MM.1S (cell line): ENCODE results near the gene CLEC4F.

Experiments used
- DNase-seq: peaks from one replicate; pipeline ENCODE4 v3.0.0-alpha.2; 2015
- H2AFZ ChIP-seq: fragments of 300-600 bp; sonication (generic); 2 replicates; pipeline ENCODE4 v1.6.0; 2016; ENCODE audit warnings: antibody characterized with exemption, low read length
- H3F3A ChIP-seq: fragments of 300-600 bp; sonication (generic); 2 replicates; pipeline ENCODE4 v1.6.1; 2016; ENCODE audit warnings: mild to moderate bottlenecking, antibody characterized with exemption, low read length, moderate library complexity, mixed read lengths; ENCODE audit not compliant: insufficient read depth
- H3K27ac ChIP-seq: fragments of 300-600 bp; sonication (generic); 2 replicates; pipeline ENCODE4 v1.5.1; 2016; ENCODE audit warnings: mild to moderate bottlenecking, low read length
- H3K27me3 ChIP-seq: fragments of 300-600 bp; sonication (generic); replicated peaks from 2 replicates; pipeline ENCODE4 v1.6.0; 2016; ENCODE audit warnings: low read length; ENCODE audit not compliant: insufficient read depth
- H3K36me3 ChIP-seq: fragments of 300-600 bp; sonication (generic); replicated peaks from 2 replicates; pipeline ENCODE4 v1.6.1; 2016; ENCODE audit warnings: mild to moderate bottlenecking, low read length, mixed read lengths; ENCODE audit not compliant: insufficient read depth
- H3K4me1 ChIP-seq: fragments of 300-600 bp; sonication (generic); 2 replicates; pipeline ENCODE4 v1.6.1; 2016; ENCODE audit warnings: low read length, mixed read lengths
- H3K4me2 ChIP-seq: fragments of 300-600 bp; sonication (generic); 2 replicates; pipeline ENCODE4 v1.6.0; 2016; ENCODE audit warnings: low read depth, low read length
- H3K4me3 ChIP-seq: fragments of 300-600 bp; sonication (generic); 2 replicates; pipeline ENCODE4 v1.5.1; 2016; ENCODE audit warnings: low read length, mixed read lengths
- H3K79me2 ChIP-seq: fragments of 300-600 bp; sonication (generic); 2 replicates; pipeline ENCODE4 v1.6.1; 2016; ENCODE audit warnings: mixed run types, low read length, mixed read lengths
- H3K9ac ChIP-seq: fragments of 300-600 bp; sonication (generic); 2 replicates; pipeline ENCODE4 v1.6.1; 2016; ENCODE audit warnings: low read length, mixed read lengths
- H3K9me2 ChIP-seq: fragments of 300-600 bp; sonication (generic); replicated peaks from 2 replicates; pipeline ENCODE4 v1.6.1; 2016; ENCODE audit warnings: mild to moderate bottlenecking, low read length, mixed read lengths; ENCODE audit not compliant: insufficient read depth
- H3K9me3 ChIP-seq: fragments of 300-600 bp; sonication (generic); replicated peaks from 2 replicates; pipeline ENCODE4 v1.6.1; 2016; ENCODE audit warnings: mild to moderate bottlenecking, low read length, mixed read lengths; ENCODE audit not compliant: insufficient read depth
- H4K20me1 ChIP-seq: fragments of 300-600 bp; sonication (generic); 2 replicates; pipeline ENCODE4 v1.6.1; 2016; ENCODE audit warnings: mild to moderate bottlenecking, low read length, moderate library complexity, mixed read lengths; ENCODE audit not compliant: insufficient read depth
- CTCF ChIP-seq: fragments of 300-600 bp; sonication (generic); IDR thresholded peaks from 2 replicates; pipeline ENCODE4 v1.5.1; 2016; ENCODE audit warnings: antibody characterized with exemption, low read length, mixed read lengths
- EZH2 ChIP-seq: fragments of 300-600 bp; sonication (generic); optimal IDR thresholded peaks from 2 replicates; pipeline ENCODE3; 2017; ENCODE audit warnings: low read depth, mild to moderate bottlenecking, antibody characterized with exemption, low read length, mixed read lengths
- EZH2phosphoT487 ChIP-seq: fragments of 300-600 bp; sonication (generic); IDR thresholded peaks from 2 replicates; pipeline ENCODE4 v1.6.1; 2018; ENCODE audit warnings: antibody characterized with exemption, low read length

Gene CLEC4F

GRCh38 chr2:70769450-70769849 lies 50.9 kb downstream of the CLEC4F start:
- H3K36me3 ChIP-seq, result no peaks in the 10 kb centered on the region
- H3K4me3 ChIP-seq, result no peak overlapping the region
- no peak for DNase-seq
- H3K9me2 ChIP-seq, result no peaks in the 10 kb centered on the region
- no peak overlapping the region for H2AFZ ChIP-seq
- no peak overlapping the region for H3K4me2 ChIP-seq
- peaks cover 12% of the 10 kb centered on the region for H3K4me1 ChIP-seq
- H4K20me1 ChIP-seq, result no peaks in the 10 kb centered on the region
- H3F3A ChIP-seq, result no peaks in the 10 kb centered on the region
- H3K27me3 ChIP-seq, result 0 out of 2 replicates have a peak, but pooled peaks cover 4% of the 10 kb centered on the region
- no peak overlapping the region for H3K27ac ChIP-seq
- H3K9ac ChIP-seq, result no peak overlapping the region
- no peaks in the 10 kb centered on the region for H3K9me3 ChIP-seq
- peaks cover 3% of the 10 kb centered on the region; the same call in 1 of the 2 replicates for H3K79me2 ChIP-seq
- TF ChIP-seq EZH2phosphoT487 (no peak), EZH2 (no peak), CTCF (no peak)

GRCh38 chr2:70768590-70769085 lies 51.8 kb downstream of the CLEC4F start:
- H3K4me2 ChIP-seq, result no peak overlapping the region
- peaks cover 12% of the 10 kb centered on the region for H3K4me1 ChIP-seq
- no peak for DNase-seq

GRCh38 chr2:70767699-70768589 lies 52.5 kb downstream of the CLEC4F start, which contains the start of gene ADD2:
TSS of gene ADD2 (minus strand) at chr2:70768200. CDS start at chr2:70706408, 61,792 bp downstream.
- no peaks in the 10 kb centered on the region for H3K27me3 ChIP-seq

More at GRCh38 chr2:70768590-70769085, 51.8 kb downstream of the CLEC4F start:
- H3K9ac ChIP-seq, result no peak overlapping the region
- peaks cover 3% of the 10 kb centered on the region; the same call in 1 of the 2 replicates for H3K79me2 ChIP-seq
- no peak overlapping the region for H3K4me3 ChIP-seq
- H3K36me3 ChIP-seq, result no peaks in the 10 kb centered on the region
- no peak overlapping the region for H2AFZ ChIP-seq
- no peaks in the 10 kb centered on the region for H3K9me2 ChIP-seq
- H3K27me3 ChIP-seq, result no peaks in the 10 kb centered on the region
- no peaks in the 10 kb centered on the region for H4K20me1 ChIP-seq
- no peak for TF ChIP-seq CTCF
- TF ChIP-seq EZH2phosphoT487, result no peak
- no peak for TF ChIP-seq EZH2
- H3F3A ChIP-seq, result no peaks in the 10 kb centered on the region
- H3K27ac ChIP-seq, result no peak overlapping the region
- H3K9me3 ChIP-seq, result no peaks in the 10 kb centered on the region

More at GRCh38 chr2:70767699-70768589, 52.5 kb downstream of the CLEC4F start, which contains the start of gene ADD2:
- DNase-seq, result peak; percentile 66
- Histone ChIP-seq H3K79me2 (peaks cover 3% of the 10 kb centered on the region; the same call in 1 of the 2 replicates), H4K20me1 (no peaks in the 10 kb centered on the region), H3K9me3 (no peaks in the 10 kb centered on the region), H3K9me2 (no peaks in the 10 kb centered on the region), H2AFZ (peak within 1 kb of the TSS; percentile 98), H3F3A (no peaks in the 10 kb centered on the region), H3K4me3 (peak within 1 kb of the TSS; percentile 86), H3K4me2 (peak within 1 kb of the TSS; percentile 98), H3K27ac (no peak within 1 kb of the TSS; the same call in 1 of the 2 replicates), H3K9ac (peak within 1 kb of the TSS; percentile 55; the same call in 1 of the 2 replicates), H3K4me1 (peaks cover 9% of the 10 kb centered on the region), H3K36me3 (no peaks in the 10 kb centered on the region)
- TF ChIP-seq EZH2, result no peak
- no peak for TF ChIP-seq EZH2phosphoT487
- peak; percentile 33 for TF ChIP-seq CTCF
